HG03520 (cell line): ENCODE results near the gene KCNQ1.

Source experiments
- ATAC-seq: cut with Tn5 transposase; IDR thresholded peaks from one replicate; pipeline ENCODE4 v1.9.1; 2021; ENCODE audit warnings: mild to moderate bottlenecking, moderate library complexity; ENCODE audit not compliant: unreplicated experiment

Gene KCNQ1

DNA sequence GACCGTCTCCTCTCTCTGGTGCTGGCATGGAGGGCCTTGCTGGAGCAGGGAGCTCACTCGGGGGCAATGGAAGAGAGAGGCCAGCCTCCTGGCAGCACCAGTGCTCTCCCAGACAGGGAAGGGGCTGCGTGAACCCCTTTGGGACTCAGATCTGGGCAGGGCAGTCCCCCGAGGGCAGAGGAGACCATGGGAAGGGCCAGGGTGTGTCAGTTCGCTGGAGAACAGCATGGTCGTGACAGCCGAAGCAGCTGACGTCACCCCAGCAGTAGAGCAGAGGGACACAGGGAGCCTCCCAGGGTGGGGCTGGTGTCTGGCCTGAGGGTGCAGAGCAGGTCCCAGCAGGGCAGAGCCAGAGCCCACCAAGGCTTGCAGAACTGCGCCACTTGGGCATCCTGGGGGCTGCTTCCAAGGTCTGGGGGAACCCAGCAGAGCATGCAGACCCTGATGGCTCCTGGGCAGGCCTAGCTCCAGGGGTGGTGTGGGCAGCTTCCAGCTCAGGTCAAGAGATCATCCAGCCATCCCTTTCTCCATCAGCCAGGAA lies 326.0 kb downstream of the KCNQ1 start:
- no peak for ATAC-seq

DNA sequence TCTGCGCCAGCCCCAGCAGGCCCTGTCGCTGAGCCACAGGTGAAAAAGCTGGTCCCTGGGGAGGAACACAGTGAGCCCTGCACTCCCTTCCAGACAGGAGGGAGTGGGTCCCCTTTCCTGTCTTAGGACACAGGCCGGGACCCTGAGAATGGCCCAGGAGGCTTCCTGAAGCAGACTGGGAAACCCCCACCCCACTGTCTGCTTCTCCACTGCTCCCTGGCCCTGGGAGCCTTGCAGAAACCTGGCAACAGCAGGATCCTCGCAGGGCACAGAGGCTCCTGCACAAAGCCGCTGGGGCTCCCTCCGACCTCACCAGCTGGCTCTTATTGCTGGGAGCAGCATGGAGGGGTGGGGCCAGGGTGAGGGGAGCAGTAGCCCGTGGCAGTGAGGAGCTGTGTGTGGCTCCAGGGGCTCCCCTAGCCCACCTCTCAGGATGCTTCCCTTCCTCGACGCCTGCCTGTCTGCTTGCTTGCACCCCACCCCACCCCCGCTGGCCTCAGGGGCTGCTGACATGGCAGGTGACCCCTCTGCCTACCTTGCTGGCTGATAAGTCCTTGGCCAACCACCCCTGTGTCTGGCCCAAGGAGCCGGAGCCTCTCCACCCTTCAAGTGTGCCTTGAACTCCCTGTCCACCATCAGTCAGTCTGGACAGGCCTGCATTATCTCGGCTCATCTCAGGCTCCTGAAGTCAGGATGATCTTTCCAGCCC lies 327.1 kb downstream of the KCNQ1 start:
- ATAC-seq = no peak

DNA sequence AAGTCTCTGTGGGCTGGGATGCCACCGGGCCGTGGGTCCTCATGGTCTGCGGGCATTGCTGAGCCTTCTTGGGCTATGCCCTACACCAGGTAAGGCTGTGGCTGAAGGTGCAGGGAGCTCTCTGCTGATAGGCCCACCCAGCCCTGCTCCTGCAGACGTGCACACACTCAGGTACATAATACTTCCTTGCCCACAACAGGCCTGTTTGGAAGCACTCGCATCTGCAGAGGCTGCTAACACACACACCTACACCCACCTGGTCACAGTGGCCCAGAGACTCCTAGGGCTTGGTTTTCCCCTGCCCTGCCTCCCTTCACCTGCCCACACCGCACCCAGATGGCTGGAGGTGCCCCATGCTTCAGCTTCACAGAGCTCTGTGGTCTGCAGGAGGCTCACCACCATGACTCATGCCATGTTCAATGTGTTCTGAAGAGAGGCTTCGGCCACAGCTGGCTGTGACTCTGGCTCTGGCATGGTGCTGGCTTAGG lies 327.8 kb downstream of the KCNQ1 start:
- no peak for ATAC-seq

DNA sequence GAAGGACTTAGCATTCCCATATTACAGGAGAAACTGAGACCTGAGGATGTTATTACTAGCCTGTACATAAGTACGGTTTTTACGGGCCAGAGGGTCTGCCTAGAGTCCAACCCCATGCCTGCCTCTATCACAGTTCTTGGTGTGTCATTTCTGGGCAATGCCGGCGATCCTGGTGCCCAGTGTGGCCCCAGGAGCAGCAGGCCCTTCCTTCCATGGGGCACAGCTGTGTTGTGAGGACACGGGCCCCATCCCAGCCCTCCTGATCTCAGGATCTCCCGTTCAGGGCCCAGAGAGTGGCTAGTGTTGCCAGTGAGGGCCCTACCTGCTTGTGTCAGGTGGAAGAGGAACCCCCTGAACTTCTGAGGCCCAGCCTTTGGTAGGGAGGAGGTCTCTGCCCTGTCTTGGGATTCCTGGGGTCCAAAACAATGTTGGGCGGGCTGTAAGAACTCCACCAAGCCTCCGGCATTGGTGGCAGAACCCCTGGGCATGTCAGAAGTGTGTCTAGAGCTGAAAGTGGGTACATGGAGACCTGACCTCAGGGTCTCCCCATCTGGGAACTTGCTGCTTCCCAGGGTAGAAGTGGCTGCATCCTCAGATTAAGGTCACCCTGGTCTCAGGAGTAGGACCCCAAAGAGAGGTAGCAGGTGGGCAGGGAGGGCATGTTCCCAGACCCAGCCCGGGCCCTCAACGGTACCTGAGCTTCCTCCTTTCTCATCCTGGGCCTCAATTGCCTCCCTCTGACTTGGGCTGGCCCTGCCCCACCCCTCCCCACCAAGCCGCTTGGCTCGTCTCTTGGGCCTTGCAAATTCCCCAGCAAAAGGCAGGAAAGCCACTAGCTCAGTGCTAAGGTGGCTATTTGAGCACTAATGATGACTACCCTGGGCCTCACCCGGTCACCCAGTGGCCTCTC lies 329.6 kb downstream of the KCNQ1 start:
- no peak for ATAC-seq

DNA sequence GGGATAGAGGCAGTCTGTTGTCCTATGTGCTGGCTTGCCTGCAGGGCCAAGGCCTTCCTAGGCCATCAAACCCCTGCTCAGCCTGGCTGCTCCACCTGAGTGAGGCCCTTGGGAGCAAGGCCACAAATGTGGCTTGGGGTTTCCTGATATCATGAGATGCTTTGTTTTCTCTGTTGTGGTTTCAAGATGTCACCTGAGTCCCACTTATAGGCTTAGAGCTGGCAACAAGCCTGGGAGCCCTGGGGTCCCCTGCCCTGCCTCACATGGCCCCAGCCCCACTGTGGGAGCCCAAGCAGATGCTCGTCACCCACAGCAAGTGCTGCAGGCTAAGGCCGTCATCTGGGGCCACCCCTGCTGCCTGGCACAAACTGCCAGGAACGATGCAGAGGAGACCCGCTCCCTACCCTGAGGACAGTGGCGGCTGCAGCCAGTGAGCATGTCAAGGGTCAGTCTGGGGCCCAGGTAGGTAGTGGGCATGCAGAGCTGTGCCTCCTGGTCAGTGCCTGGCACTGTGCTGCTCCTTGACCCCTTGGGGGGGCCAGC lies 330.3 kb downstream of the KCNQ1 start:
- ATAC-seq = no peak

DNA sequence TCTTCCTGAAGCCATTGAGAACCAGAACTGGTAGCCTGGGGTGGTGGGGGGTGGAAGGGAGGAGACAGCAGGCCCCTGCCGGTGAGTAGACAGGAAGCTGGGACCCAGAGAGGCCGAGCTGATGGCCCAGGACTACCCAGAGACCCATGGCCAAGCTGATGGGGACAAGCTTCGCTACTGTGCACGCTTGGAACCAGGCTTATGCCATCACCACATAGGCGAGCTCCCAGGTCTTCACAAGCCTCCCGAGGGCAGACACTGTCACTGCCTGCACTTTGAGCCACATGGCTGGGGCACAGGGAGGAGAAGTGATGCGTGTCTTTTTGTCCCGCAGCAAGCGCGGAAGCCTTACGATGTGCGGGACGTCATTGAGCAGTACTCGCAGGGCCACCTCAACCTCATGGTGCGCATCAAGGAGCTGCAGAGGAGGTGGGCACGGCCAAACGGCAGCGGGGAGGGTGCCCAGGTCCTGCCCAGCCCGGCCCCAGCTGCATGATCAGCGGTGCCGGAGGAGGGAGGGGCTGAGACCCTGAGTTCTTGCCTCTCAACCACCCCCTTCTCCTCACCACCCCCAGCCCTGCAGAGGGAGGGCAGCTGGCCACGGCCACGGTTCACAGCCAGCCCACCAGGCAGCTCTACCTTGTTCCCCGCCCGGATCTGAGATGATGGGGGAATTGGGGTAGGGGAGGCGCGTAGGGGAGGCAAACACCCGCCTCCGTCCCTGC lies 331.0 kb downstream of the KCNQ1 start:
- no peak for ATAC-seq

DNA sequence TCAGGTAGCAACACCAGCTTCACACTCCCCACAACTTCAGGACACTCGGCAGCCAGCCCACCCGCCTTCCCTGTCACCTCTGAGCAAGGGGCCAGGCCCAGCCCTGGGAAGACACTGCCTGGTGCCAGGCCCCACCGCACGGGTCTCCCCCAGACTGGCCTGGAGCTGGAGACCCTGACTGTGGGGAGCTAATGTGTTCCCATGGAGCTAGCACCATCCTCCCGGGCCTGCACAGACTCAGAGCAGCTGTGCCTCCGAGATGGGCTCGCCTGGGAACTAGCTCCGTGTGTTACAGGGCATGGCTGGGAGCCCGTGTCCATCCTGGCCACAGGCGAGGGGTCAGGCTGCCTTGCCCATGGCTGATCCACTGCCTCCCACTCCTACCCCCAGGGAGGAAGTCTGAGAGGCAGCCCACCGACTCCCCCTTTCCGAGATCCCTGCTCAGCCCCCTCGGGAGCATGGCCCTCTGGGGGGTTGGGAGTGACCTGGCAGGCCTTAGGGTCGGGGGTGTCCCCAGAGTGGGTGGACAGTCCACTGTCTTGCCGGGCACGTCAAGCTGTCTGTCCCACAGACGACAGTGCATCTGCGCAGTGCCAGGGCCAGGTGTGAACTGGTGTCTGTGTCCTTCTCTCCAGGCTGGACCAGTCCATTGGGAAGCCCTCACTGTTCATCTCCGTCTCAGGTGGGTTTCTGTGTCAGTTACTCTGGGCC lies 331.7 kb downstream of the KCNQ1 start:
- ATAC-seq = no peak

DNA sequence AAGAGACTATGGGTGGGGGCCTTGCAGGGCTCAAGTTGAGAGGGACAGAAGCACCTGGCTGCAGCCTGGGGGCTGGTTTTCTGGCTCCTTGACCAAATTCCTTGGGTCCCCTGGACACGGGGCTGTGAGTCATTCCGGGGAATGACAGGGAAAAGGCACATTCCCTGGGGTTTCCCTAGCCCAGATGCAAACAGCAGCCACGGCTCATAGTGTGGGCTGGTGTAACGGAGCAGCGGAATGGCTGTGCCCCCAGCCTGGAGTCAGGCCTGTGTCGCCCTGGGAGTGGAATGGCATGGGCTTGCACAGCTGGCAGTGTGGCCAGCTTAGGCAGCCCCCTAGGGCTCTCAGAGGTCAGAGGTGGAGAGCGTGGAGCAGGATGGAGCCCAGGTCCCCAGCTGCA lies 332.6 kb downstream of the KCNQ1 start:
- ATAC-seq = no peak

DNA sequence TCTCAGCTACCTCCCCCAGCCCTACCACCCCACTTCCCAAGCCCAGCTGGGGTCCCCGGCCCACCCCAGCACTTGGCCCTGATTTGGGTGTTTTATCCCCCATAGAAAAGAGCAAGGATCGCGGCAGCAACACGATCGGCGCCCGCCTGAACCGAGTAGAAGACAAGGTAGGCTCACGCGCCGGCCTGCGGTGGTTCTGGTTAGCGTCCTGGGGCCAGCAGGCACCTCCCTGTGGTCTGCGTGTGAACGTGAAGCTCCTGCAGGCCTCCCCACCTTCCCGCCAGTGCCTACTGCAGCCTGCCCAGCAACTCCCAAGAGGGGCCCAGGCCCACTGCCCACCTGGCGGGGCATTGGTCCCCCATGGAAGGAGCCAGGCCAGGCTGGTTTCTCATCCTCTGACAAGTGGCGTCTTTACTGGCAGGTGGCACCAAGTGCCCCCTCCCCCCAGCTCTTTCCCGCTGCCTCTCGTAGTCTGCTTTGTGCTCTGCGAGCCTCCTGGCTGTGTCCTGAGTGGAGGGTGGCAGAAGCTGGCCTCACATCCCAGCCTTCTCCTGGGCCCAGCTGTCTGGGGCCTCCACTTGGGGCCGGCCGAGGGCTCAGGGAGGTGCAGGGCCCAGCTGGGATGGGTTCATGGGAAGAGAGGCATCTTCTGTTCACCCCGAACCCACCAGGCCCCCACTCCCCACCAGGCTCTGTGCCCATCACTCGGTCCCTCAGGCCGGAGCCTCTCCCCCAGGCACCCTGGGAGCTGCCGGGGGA lies 333.2 kb downstream of the KCNQ1 start:
- ATAC-seq = no peak

DNA sequence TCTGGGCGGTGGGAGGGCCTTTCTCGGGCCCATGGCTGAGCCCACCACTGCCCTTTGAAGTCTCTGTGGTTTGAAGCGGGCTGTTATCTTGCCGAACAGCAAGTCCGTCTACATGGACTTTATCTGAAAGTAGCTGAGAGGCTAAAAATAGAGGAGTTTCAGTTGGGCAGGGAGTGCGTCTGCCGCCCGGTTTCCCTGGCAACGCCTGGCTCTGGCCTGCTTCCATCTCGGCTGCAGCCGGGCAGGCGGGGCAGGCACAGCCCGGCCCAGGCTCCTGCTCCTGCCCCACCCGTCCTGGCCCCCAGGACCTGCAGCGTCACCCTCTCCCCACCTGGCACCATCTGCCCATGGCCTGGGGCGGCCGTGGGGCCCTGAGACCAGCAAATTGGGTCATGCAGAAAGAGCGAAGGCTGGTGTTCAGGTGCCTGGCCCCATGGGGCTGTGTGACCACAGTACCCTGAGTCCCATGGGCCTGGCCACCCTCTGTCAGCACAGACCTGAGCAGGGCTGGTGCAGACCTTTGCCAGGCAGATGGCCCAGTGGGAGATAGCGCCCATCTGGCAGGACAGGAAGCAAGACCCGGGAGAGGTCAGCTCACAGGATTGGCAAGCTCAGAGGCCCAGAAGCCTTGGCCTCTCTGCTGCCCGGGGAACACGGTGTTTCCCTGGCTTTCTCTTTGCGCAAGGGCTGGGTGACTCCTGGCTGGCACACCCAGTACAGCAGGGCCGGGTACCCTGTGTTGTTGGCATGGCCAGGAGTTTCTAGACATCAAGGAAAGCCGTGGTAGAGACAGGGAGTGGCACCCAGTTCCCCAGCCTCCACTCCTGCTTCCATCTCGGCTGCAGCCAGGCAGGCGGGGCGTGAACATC lies 334.1 kb downstream of the KCNQ1 start:
- no peak for ATAC-seq

DNA sequence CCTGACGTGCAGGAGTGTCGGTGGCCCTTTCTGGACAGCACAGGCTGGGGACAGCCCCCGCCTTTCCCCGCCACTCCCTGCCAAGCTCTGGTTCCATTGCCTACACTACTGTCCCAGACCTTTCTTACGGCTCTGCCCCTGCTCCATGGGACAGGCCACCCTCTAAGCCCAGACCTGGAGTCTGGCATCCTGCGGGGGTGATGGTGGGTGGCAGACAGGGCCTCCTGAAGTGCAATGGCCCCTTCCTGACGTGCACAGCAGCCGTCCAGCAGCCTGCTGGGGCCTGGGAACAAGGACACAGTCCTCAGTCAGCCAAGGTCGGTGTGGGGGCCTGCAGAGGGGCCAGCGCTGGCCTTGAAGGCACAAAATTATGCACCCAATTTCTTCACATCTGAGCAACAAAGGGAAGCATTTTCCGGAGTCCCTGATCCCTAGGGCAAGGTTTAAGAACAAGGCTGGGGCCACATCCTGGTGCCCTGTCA lies 334.7 kb downstream of the KCNQ1 start:
- no peak for ATAC-seq

DNA sequence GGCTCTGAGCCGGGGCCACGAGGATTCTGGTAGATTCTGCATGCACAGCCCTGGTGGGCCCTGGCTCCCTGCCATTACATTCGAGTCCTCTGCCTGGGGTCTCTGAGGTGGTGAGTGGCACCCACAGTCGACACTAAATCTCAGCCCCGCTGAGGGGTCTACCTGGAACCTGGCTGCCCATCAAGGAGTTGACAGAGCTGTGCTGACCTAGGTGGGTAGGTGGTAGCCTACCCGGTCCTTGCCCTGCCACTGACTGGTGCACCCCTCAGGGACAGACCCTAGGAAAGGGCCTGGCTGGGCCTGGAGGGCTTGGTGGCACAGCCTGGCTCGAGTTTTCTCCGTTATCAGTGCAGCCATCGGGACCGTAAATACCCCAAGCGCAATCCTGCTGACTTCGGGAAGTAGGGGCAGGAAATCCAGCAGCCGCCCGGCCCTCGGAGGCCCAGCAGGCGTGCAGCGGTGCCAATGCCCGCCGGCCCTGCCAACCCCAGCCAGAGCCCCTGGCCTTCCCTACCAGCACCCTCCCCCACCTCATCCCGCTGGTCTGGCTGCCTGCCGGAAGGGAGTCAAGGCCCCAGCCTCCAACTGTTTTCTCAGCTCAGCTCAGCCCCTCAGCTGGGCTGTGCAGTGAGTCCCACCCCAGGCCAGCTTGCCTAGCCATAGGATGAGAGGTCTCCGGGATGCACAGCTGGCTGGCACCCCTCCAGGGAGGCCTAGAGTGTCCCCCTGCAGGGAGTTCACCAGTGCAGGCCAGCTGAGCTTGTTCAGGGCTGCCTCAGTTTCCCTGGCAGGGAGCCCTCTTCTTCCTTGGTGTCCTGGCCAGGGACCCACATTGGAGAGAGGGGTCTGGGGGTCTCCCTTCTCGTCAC lies 335.4 kb downstream of the KCNQ1 start:
- ATAC-seq = no peak

DNA sequence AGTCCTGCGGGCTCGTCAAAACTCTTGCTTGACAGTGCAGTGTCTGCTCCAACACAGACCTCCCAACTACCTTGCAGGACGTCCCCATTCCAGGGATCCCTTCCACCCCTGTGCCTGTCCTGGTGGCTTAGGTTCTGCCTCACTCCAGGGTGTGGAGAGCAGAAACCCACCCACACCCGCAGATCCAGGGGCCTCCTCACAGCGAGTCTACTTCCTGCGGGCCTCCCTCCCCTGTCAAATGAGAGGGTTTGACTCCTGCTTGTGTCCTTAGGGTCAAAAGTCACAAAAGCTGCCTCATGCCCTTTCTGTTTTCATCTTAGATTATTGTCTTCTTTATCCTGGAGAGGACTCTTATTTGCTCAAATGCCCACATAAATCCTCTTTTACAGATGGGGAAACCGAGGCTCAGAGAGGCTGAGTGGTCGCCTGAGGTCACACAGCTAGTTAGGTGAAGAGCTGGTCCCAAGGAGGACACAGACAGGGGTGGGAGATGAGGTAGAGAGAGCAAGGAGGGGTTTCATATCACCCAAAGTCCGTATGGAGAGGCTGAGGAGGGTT lies 336.1 kb downstream of the KCNQ1 start:
- no peak for ATAC-seq

DNA sequence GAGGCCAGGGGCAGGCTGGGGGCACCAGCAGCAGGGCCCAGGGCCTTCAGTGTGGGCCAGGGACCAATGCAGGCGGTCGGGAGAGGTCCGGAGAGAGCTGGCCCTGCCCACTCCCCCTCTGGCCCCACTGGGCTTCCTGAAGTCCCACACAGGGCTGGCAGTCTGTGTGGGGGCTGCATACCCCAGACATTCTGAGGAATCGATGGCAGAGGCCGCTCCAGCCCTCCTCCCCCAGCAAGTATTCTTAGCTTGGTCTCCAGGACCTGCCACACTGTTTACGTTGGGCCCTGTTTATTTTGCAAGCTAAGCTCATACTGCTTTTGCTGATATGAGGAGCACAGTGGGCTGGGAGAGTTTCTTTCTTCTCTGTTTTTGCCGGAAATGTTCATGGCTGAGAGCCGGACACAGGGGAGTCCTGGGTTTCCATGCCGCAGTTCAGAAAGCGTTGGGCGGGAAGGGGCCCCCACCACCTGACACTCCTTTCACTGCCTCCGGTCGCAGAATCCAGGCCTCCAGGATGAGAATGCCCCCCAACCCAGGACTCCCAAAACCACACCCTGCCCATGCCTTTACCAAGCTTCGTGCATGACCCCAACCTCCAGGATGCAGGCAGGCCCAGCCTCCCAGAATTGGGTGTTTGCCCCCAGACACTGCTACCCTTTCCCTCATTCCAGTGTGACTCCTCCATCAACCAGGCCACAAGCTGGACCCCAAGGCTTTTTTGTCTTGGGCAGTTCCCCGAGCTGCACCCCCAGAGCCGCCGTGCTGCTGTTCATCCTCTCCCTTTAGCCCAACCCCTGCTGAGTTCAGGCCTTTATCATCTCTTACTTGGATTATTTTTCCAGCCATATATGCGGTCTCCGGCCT lies 336.8 kb downstream of the KCNQ1 start:
- ATAC-seq = no peak

DNA sequence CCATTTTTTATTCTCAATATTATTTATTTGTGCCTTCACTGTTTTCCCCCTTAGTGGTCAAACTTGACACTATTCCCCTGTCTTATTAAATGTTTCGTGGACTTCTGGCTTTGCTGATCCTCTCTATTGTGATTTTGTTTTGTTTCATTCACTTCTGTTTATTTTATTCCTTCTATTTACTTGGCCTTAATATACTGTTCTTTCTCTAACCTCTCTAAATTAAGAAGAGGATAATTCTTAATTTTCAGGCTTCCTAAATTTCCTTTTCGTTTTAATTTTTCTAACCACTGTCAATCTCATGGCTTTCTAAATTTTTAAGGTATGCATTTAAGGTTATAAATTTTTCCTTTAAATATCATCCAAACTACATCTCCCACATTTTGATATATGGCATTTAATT lies 338.0 kb downstream of the KCNQ1 start:
- no peak for ATAC-seq

DNA sequence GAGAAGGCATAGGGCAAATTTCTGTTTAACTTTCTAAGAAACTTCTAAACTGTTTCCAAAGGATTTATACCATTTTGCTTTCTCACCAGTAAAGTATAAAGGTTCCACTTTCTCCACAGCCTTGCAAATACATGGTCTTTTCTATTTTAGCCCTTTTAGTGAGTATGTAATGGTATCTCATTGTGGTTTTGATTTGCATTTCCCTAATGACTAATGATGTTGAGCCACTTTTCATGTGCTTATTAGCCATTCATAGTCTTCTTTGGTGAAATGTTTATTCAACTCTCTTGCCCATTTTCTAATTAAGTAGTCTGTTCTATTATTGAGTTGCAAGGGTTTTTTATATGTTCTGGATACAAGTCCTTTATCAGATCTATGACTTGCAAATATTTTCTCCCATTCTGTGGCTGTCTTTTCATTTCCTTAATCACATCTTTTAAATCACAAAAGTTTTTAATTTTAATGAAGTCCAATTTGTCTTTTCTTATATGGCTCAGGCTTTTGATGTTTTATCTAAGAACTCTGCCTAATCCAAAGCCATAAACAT lies 338.8 kb downstream of the KCNQ1 start:
- ATAC-seq = no peak
